Fibroblast of skin of abdomen (primary cell): ENCODE data around the gene LIN7B.

Experiments
- DNase-seq: peaks from one replicate; pipeline ENCODE4 v3.0.0-alpha.2; 2013

Gene LIN7B

DNA sequence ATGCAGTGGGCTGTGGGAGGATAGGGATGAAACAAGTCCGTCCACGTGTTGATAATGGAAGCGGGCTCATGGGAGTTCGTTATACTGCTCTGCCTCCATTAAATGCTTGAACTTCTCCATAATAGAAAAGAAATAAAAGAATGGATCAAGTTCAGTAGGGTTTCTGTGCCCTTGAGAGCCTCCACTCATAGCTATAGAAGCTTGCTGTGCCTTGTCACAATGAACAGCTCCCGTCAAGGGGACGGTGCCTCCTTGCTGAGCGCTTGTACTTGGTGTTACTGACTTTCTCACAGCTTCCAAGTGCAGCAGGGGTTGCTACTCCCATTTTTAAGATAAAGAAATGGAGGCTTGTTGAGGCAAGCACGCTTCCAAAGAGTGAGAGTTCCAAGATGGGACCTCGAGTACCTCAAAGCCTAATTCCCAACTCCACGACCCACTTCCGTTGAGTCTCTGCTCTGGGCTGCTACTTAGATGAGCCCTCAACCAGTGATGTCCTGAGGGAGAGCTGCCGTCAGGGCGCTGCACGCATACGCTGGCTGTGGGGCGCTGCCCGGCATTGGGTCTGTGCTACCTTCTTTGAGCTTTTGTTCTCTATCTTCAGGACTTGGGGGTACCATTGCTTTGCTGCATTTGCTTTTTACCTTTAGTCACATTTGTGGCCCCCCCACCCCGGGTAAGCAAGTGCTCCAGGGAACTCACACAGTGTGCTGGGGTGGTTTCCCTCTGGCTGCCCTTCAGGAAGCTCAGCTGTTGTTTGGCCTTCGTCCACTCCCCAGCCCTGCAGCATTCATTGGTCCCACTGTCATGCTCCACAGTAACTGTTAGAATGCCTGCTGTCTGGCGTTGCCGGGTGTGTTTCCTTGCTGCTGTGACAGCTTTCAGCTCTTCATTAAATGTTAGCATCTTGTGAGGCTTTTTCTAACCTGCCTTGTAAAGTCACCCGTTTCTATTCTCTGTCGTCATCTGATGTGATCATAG lies 19.4 kb upstream of the LIN7B start:
- DNase-seq: no peak

DNA sequence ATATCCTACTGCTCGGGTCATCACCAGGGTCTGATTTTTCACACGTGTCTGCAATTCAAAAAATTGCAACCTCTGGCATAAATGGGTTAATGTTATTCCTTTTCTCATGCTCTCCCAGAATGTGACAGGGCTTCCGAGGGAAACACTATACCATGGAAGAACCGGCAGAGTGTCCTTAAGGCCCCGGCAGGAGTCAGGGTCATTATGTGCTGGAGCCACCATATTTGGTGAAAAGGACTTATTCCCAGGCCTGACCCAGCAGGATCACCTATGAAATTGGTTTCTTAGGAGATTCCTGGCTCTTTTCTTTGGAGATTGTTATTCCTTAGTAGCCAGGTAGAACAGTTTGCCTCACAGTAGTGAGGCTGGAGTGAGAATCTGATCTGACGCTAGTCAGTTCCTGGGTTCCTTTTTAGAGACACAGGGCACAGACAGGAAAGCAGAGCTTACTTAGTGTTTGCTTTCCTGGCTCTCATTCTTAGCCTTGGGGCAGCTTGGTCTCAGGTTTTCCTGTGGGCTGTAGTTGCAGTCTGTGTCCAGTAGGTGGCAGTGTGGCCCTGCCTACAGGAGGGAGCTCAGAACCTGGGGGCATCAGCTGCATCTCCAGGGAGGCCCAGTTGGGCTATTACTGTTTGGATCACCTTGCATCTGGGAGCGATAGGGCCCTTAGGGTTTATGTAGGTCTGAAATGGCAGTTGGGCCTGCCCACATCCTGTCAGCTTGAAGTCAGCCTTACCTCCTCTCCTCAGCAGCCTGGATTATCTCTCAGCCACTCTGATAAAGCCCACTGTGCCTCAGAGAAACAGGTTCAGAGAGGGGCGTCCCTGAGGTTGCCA lies 16.5 kb upstream of the LIN7B start:
- peak; percentile 62 for DNase-seq

DNA sequence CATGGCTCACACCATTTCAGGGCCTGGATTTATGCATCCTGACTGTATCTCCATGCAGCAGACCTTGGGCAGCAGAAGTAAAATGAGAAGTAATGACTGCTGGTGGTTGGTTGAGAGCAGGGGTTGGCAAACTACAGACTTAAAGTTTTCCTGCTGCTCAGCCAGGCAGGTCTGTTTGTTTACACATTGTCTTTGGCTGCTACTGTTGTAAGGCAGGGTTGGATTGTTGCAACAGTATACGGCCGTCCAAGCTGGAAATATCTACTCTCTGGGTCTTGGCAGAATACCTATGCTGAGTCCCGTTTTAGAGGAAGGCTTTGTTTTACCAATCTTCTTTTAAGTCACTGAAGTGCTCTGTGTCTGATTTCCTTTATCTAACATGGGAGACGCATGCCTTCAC lies 15.4 kb upstream of the LIN7B start:
- no peak for DNase-seq

DNA sequence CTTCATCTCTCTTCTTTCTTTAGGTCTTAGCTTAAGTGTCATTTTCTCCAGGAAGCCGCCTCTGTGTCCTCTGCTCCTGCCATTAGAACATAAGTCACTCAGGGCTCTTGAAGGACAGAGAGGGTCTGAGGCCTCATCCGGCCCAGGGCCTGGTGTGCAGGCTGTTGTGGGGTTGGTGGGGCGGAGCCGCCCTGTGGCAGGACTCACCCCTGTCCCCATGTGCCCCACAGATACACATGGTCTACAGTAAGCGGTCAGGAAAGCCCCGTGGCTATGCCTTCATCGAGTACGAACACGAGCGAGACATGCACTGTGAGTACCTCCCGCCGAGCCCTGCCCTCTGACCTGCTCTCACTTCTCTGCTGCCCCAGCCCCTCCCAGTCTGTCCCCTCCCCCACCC lies 13.0 kb upstream of the LIN7B start:
- no peak for DNase-seq

DNA sequence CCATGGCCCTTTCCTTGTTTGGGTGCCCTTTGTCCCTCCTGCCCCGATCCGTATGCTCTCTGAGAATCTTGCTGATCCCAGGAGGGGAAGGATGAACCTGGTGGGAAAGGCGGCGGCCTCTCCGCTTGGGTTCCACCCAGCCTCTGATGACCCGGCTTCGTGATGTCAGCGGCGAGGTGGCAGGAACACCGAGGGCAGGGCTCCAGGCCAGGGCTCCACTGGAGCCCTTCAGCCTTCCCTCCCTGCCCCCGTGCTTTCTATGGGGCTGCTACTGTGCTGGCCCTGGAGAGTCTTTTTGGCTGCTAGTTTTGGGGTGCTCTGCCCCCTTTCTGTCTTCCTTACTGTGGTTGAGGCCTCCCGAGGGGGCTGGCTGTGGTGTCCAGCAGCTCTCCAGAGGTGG lies 11.9 kb upstream of the LIN7B start:
- DNase-seq: no peak

DNA sequence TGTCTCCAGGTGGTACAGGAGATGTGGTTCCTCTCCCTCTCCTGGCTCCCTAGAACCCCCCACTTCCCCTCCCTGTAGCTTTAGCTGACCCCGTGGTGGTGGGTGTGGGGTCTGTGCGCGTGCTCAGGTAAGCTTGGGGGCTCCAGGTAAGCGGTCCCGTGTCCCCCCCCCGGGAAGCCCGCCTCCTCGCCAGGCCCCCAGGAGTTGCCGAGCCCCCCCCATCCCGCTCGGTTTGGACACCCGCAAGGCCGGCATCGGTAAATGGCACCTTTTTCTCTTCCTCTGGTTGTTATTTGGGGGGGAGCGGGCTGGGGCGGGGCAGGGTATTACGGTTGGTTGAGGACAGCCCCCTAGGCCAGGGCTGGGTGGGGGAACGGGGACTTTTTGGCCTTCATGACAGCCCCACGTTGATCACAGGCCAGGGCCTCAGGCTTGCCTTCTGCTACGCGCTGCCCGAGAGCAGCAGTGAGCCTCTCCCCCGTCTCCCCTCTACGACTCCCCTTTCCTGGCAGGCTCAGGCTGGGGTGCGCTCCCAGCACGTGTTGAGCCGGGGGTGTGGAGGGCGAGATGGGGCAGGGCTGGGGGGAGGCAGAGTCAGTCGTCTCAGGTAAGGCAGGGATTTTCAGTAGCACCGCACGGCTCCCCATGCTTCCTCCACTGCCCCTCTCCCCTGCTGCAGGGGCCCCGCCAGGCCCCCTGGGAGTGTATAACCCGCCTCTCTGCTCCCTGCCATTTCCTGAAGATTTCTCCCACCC lies 10.7 kb upstream of the LIN7B start:
- DNase-seq: no peak

DNA sequence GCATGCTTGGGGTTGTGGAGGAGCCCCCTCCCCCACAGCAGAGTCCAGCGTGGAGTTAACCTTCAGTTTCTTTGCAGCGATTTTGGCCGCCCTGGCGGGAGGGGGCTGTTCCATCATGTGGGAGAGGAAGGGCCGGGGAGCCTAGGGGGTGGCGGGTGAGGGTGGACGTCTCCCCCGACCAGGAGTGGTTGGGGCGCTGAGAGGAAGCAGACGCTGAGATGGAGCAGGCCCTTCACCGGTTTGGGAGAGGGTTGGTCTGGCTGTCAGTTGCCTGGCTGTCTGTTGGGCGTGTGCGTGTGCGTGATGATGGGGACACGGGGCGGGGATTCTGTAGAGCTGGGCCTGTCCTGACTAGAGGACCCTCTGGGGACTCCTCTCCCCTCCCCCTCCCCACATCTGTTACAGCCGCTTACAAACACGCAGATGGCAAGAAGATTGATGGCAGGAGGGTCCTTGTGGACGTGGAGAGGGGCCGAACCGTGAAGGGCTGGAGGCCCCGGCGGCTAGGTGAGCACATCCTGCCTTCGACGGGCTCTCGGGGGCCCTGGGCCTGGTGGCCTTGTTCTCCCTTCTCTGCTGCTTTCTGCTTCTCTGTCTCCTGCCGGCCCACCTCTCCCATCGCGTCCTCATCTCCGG lies 9.8 kb upstream of the LIN7B start:
- no peak for DNase-seq

DNA sequence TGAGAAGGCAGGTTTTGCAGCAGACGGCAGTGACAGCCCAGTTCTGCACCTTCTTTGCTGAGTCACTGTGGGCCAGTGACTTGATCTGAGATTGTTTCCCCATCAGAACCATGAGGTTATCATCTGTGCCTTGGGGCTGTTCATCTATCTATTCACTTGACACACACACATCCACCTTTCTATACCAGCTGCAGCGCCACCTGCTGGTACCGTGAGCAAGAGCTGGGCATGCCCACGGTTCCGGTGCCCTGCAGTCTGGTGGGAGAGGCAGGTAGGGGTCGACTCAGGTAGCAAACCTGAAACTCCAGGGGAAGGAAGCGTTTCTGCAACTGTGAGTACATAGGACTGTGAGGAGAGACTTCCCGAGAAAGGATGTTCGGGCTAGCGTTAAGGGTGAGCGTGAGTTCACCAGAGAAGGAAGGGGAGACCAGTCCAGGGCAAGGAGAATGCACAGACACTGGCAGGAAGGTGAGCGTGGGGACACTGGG lies 7.5 kb upstream of the LIN7B start:
- peak; percentile 39 for DNase-seq

DNA sequence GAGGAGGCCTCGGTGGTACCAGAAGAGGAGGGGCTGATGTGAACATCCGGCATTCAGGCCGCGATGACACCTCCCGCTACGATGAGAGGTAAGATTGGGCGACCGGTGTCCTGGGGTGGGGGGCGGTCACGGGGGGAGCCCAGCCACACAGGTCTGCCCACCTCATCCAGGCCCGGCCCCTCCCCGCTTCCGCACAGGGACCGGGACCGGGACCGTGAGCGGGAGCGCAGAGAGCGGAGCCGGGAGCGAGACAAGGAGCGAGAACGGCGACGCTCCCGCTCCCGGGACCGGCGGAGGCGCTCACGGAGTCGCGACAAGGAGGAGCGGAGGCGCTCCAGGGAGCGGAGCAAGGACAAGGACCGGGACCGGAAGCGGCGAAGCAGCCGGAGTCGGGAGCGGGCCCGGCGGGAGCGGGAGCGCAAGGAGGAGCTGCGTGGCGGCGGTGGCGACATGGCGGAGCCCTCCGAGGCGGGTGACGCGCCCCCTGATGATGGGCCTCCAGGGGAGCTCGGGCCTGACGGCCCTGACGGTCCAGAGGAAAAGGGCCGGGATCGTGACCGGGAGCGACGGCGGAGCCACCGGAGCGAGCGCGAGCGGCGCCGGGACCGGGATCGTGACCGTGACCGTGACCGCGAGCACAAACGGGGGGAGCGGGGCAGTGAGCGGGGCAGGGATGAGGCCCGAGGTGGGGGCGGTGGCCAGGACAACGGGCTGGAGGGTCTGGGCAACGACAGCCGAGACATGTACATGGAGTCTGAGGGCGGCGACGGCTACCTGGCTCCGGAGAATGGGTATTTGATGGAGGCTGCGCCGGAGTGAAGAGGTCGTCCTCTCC lies 6.3 kb upstream of the LIN7B start:
- no peak for DNase-seq

DNA sequence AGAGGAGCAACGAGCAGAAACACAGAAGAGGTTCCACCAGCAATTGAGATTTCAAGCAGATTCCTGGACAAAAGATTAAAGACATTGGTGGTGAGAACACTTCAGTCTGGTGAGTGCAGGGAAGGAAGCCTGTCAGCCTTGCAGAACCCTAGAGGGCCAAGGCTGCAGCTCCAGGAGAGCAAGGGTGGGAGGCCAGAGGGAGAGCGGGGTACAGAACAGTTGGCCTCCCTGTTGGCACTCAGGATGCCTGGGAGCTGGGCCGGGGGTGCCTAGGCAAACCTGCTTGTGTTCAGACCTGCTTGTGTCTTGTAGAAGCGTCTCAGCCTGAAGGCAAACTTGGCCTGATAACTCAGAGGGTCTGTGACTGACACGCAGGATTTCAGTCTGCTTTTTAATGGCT lies 5.1 kb upstream of the LIN7B start:
- no peak for DNase-seq

DNA sequence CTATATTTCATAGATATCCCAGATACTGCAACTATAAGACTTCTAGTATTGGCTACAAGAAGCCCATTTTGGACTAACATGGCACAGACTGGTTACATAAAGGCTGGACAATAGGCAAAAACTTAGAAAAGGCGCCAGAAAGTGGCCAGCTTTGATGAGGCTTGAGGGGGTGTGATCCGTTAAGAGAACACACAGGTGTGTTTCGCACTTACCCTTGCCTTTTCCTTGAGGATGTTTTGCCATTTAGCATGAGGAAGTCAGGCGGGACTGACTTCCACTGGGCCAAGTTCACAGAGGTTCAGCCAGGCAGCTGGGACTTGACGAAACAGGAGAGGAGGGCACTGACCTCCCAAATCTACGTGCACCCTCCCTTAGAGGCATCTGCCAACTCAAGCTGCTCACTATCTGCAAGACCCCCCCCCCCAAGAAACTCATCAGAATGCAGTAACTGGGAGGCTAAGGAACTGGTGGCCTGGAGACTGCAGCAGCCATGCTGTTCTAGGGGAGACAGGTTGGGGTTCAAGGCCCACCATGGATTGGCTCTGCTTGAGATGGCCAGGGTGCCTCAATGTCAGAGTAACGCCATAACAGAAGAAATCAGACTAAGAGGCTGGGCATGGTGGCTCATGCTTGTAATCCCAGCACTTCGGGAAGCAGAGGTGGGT lies 4.5 kb upstream of the LIN7B start:
- DNase-seq: no peak

DNA sequence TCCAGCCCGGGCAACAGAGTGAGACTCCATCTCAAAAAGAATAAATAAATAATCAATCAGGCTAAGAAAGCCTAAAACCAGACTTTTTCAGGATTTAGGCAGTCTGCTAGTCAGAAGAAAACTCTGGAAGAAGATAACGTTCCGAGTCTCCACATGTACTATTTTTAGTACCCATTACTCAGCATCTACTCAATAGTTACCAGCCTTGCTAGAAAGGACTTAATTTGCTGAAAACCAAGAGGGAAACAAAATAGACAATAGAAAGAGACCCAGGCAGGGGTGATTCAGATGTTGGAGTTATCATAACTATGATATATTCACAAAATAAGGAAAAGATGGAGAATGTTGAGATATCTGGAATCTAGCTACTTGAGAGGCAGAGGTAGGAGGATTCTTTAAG lies 3.6 kb upstream of the LIN7B start:
- DNase-seq: peak; percentile 21

DNA sequence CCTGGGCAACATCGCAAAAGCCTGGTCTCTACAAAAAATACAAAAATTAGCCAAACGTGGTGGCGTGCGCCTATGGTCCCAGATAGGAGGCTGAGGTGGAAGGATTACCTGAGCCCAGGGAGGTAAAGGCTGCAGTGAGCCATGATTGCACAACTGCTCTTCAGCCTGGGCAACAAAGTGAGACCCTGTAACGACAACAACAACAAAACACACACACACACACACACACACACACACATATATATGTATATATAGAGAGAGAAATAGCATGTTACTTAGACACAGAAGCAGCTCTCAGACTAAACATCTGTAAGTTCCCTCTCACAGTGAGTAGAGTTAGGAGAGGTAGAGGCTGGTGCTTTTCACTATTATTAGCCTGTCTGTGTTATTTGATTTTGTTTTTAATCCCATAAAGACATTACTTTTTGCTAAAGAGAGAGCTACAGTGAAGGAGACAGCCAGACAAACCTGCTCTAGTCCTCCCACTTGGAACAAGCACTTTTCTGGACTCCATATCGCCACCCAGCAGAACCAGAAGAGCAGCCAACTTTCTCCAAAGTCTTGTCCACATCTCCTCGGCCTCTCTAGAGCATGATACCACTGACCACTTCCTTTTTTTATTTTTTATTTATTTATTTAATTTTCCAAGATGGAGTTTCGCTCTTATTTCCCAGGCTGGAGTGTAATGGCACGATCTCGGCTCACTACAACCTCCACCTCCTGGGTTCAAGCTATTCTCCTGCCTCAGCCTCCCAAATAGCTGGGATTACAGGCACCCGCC lies 2.8 kb upstream of the LIN7B start:
- DNase-seq: no peak

DNA sequence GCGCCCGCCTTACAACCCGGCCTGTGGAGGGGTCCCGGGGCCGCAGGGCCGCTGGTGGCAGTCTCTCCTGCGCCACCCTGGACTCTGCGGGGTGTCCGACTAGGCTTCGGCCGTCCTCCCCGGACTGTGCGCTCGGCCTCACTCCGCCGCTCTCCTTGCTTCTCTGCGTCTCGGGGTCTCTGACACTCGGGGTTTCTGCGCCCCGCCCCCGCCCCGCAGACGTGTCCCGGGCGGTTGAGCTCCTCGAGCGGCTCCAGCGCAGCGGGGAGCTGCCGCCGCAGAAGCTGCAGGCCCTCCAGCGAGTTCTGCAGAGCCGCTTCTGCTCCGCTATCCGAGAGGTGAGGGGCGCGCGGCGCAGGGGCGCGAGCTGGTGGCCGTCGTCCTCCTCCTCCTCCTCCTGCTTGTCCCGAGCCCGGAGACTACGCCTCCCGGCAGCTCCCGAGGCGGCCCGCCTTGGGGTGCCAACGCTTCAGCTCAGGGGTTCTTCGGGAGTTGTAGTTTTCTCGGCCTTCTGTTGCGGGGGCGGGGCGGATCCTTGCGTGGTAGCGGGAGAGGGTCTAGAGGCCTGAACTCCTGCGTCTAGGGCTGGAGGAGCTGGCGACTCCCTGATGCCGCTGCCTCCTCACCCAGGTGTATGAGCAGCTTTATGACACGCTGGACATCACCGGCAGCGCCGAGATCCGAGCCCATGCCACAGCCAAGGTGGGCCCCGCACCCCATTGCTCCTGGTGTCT lies 627 bp downstream of the LIN7B start:
- DNase-seq: peak; percentile 53

DNA sequence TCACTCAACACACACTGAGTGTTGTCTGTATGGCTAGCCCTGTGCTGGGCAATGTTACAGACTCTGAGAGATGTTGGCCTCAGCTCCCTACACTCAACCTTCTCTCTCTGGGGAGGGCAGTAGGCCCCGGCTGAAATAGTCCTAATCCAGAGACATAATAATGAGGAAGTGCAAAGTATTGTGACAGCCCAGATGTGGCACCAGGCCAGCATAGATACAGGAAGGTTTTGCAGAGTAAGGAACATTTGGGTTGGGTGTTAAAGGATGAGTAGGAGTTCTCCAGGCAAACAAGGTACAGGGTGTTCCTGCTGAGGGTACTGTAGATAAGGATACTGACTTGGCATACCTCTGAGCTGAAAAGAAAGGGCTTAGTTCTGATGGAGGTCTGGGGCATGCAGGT lies 2.4 kb downstream of the LIN7B start:
- no peak for DNase-seq

DNA sequence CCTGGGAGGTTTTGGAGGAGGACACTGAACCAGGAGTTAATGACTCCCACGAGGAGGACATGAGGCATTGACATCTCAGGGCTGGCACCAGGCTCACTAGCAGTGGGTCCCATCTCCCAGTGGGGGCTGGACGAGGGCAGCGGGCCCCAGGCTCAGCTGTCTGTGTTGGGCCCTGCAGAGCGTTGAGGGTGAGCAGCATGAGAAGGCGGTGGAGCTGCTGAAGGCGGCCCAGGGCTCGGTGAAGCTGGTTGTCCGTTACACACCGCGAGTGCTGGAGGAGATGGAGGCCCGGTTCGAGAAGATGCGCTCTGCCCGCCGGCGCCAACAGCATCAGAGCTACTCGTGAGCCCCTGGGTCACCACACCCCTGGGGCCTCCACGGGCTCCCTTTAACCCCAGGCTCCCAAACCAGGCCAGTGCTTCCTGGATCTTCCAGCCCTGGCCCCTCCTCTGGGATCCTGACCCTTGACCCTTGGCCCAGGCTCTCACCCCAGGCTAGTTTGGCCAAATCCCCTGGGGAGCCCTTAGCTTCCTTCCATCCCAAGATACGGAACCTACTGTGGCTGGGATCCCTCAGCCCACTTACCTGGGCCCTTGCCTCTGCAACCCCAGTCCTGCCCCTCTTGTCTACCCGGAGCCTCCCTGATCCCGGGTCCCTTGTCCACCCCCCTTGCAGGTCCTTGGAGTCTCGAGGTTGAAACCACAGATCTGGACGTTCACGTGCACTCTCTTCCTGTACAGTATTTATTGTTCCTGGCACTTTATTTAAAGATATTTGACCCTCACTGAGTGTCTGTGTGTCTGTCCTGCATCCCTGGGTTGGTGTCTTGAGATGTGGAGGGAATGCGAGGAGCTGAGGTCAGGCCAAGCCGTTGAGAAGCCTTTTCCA lies 3.8 kb downstream of the LIN7B start:
- no peak for DNase-seq

DNA sequence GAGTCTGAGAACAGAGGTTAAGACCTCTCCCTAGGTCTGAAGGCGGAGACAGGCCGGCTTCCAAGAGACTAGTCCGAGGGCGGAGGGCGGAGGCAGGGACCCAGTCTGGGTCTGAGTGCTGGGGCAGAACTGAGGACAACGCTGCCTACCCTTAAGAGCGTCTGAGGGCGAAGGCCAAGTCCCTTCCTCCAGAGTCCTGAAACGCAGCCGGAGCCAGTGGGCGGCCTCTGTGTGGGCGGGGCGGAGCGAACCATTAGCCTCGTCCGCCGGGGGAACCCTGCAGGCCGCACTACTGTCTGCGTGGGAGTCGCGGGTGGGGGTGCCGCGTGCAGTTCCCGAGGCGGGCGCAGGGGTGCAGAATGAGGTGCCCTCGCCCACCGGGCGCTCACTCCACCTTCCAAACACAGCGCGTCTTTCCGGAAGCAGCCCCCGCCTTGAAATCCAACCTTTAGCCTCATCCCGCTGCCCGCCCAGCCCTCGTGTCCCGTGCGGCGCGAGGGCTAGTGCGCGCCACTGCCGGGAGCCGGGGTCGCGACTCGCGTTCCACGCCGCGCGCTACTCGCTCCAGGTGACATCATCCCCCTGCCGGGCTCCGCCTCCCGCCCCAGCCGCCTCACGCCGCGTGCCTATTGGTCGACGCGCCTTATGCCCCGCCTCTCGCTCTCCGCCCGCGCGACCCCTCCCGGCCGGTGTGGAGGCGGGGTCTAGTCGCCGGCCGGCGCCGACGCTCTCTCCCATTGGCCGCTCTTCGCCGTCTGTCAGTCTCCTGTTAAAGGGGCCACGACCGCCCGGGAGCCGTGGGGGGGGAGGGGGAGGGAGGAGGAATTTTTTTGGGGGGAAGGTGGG lies 4.6 kb downstream of the LIN7B start, which contains the start of gene C19orf73:
C19orf73 (minus strand) TSS at position 579 of the 846 bp plus-strand sequence; CDS start at position 458, 121 bp downstream.
- DNase-seq: peak; percentile 94
